ENCODE measurements around the gene TMEM247. TPM values are rescaled to one million over a fixed set of nuclear protein-coding genes. Genes with fewer than 3 reads are reported as not detected.
A peak's percentile ranks its signal among the peaks of the same experiment; 100 is the strongest.
"Not testable (repeated sequence)": the region's sequence is repeated elsewhere in the genome, so short reads cannot be mapped to it uniquely, and the experiment has no call there.

Gene TMEM247
- total RNA-seq, 1 experiment from 2014 or later, result not detected

GRCh38 chr2:46458763-46459500, 20.4 kb upstream of the TMEM247 start:
- no peak for DNase-seq (ENCODE audit: low read depth)

- no peak for DNase-seq (ENCODE audit: low read depth)
Observed at GRCh38 chr2:46459694-46460093, 19.7 kb upstream of the TMEM247 start.

DNA sequence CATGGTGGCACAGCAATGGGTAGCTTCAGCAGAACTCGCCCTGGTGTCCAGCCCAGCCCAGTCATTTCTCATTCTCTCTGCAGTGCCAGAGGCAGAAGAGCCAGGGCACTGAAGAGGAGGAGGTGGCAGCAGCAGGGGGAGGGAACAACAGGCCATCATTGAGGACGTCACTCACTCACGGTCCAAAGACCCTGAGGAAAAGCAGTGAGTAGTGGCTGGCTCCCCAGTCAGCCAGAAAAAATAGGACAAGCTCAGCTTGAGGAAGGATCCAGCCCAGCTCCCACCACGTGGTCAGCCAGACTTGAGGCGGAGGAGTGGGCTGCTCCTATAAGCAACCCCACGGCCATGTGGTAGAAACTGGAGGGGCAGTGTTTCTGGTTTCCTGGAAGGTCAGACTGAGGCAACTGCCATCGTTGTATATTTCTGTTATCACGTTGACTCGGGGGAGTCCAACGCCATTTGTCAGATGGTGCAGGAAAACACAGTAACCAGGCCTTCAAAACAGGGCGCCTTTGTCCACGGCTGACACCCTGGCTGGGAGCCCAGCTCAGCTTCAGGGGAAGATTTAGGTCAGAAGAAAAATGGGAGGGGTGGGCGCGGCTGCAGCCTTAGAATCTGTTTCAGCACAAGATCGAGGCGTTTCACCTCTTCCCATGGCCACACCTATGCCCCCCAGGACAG, 19.0 kb upstream of the TMEM247 start:
- no peak for DNase-seq (ENCODE audit: low read depth)

- DNase-seq (ENCODE audit: low read depth), result peak; percentile 40
Observed at GRCh38 chr2:46461011-46461674, 18.2 kb upstream of the TMEM247 start.

- no peak for DNase-seq (ENCODE audit: low read depth)
Observed at GRCh38 chr2:46461709-46462171, 17.6 kb upstream of the TMEM247 start.

DNA sequence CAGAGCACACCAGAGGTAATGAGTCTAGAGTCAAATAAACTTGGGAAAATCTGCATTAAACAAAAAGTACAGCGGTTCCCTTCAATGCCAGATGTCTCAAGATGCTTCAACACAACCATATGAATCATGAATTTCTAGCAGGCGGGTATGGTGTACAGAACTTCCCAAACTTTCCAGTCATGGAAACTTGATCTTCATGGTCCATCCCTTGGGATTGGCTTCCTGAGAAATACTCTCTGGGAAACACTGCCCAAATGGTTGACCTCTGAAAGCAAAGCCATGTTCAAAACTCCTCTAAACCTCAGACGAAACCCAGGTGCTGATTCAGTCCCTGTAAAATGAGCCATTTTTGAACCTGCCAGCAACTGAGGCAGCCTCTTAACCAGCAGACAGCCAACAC, 16.4 kb upstream of the TMEM247 start:
- DNase-seq (ENCODE audit: low read depth), result peak; percentile 80

GRCh38 chr2:46469116-46469515, 10.2 kb upstream of the TMEM247 start:
- DNase-seq (ENCODE audit: low read depth), result no peak

GRCh38 chr2:46469700-46470099, 9.7 kb upstream of the TMEM247 start:
- no peak for DNase-seq (ENCODE audit: low read depth)

DNA sequence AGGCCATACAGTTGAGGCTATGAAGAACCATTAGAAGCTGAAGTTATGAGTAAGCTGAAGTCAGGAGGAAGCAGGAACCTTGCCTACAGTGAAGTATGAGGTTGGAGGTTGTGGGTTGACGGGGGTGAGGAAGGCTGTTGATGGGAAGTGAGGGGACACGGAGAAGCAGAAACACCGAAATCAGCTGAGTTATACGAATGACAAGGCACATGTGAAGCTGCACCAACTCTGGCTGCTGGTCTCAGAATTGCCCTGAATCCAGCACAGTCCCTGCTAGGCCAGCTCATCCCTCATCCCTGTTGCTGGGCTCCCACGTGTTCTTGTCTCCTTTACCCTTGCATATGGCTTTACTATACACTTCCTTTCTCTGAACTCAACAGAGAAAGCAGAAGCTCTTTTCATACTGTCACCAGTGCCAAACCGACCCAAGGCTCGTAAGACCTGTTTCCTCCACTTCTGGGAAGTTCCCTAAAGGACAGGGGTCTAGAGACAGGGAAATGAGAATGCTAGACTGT, 9.2 kb upstream of the TMEM247 start:
- no peak for DNase-seq (ENCODE audit: low read depth)

- DNase-seq (ENCODE audit: low read depth), result no peak
Observed at GRCh38 chr2:46471019-46471583, 8.3 kb upstream of the TMEM247 start.

- no peak for DNase-seq (ENCODE audit: low read depth)
Observed at GRCh38 chr2:46471697-46472096, 7.7 kb upstream of the TMEM247 start.

DNA sequence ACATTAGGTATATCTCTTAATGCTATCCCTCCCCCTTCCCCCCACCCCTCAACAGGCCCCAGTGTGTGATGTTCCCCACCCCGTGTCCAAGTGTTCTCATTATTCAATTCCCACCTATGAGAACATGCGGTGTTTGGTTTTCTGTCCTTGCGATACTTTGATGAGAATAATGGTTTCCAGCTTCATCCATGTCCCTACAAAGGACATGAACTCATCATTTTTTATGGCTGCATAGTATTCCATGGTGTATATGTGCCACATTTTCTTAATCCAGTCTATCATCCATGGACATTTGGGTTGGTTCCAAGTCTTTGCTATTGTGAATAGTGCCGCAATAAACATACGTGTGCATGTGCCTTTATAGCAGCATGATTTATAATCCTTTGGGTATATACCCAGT, 7.2 kb upstream of the TMEM247 start:
- DNase-seq (ENCODE audit: low read depth), result not testable (repeated sequence)

DNA sequence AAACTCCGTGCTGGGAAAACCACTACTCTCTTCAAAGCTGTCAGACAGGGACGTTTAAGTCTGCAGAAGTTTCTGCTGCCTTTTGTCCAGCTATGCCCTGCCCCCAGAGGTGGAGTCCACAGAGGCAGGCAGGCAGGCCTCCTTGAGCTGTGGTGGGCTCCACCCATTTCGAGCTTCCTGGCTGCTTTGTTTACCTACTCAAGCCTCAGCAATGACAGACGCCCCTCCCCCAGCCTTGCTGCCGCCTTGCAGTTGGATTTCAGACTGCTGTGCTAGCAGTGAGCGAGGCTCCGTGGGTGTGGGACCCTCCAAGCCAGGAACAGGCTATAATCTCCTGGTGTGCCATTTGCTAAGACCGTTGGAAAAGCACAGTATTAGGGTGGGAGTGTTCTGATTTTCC, 1.9 kb upstream of the TMEM247 start:
- not testable (repeated sequence) for DNase-seq (ENCODE audit: low read depth)

GRCh38 chr2:46477925-46478324, 1.4 kb upstream of the TMEM247 start:
- DNase-seq (ENCODE audit: low read depth), result no peak

- no peak for DNase-seq (ENCODE audit: low read depth)
Observed at GRCh38 chr2:46480562-46480961, 1.2 kb downstream of the TMEM247 start.

GRCh38 chr2:46481198-46482193, 2.1 kb downstream of the TMEM247 start:
- DNase-seq (ENCODE audit: low read depth), result peak; percentile 57

GRCh38 chr2:46482490-46482889, 3.1 kb downstream of the TMEM247 start:
- DNase-seq (ENCODE audit: low read depth), result no peak

DNA sequence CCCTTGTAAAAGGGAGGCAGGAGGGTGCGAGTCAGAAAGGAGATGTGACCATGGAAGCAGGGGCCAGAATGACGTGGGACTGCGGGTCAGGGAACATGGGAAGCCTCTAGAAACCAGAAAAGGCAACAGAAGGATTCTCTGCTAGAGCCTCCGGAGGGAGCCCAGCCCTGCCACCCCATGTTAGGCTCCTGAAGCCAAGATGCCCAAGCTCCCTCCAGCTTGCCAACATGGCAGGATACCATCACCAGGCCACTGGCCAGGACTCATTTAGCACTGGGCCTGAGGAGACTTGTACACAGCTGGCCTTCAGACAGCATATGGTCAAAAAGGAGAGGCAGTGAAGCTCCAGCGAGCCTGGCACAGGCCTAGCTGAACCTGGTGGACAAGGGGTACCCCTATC, 5.6 kb downstream of the TMEM247 start:
- no peak for DNase-seq (ENCODE audit: low read depth)

- DNase-seq (ENCODE audit: low read depth), result no peak
Observed at GRCh38 chr2:46486436-46486835, 7.1 kb downstream of the TMEM247 start.

DNA sequence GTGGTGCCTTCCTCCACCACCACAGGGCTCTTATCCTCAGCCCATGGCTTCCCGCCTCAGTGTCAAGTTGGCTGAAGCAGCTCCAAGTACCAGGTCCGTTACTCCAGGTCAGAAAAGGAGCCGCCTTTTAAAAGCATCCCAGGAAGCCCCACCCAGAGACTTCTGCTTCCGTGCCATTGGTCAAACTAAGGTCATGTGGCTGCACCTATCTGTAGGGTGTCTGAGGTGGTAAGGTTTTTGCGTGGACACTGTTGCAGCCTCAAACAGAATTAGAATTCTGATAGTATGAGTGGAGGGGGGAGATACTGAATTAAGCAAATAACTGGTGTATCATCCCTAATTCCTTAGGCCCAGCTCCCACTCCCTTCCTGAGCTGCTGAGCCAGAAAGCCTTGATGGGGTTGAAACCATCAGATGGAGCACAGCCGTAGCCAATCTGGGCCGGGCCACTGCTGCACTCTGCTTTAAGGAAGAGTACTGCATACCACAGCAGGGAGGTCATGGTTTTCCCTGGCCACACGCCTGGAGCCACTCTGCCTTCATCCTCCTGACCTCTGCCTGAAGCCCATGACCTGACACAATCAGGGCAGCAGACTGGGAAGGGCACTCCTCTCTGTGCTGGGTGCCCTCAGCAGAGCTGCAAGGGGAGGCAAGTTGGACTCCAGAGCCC, 8.4 kb downstream of the TMEM247 start:
- peak; percentile 71 for DNase-seq (ENCODE audit: low read depth)

Data from LHCN-M2 (cell line).